Mesenchymal stem cell (in vitro differentiated cells and primary cell): ENCODE data around the gene ZRANB2.

Experiments used
- DNase-seq: peaks from one replicate; pipeline ENCODE4 v3.0.0-alpha.2; 2013
- H2AFZ ChIP-seq: one replicate; pipeline ENCODE4 v1.6.1; 2013; ENCODE audit warnings: low read depth, mild to moderate bottlenecking, control low read depth, inconsistent platforms, low read length, moderate library complexity
- H2AK5ac ChIP-seq: 2 replicates; pipeline ENCODE4 v1.6.1; 2013; ENCODE audit warnings: low read length, moderate library complexity, mild to moderate bottlenecking, inconsistent platforms; ENCODE audit not compliant: severe bottlenecking
- H2BK120ac ChIP-seq: one replicate; pipeline ENCODE4 v1.6.1; 2013; ENCODE audit warnings: low read depth, mild to moderate bottlenecking, inconsistent platforms, low read length, moderate library complexity
- H2BK12ac ChIP-seq, 2 experiments: one replicate each; pipeline ENCODE4 v1.6.1; 2013; ENCODE audit warnings: inconsistent platforms in 2 of 2, low read length in 2 of 2, mild to moderate bottlenecking in 2 of 2, moderate library complexity in 2 of 2, control low read depth in 1 of 2
- H2BK15ac ChIP-seq: one replicate; pipeline ENCODE4 v1.6.1; 2013; ENCODE audit warnings: mild to moderate bottlenecking, low read depth, inconsistent platforms; ENCODE audit not compliant: poor library complexity, severe bottlenecking
- H2BK5ac ChIP-seq: 2 replicates; pipeline ENCODE4 v1.6.1; 2013; ENCODE audit warnings: low read depth, mild to moderate bottlenecking, low read length, control low read depth, inconsistent platforms; ENCODE audit not compliant: poor library complexity, severe bottlenecking
- H3K14ac ChIP-seq, 2 experiments: one replicate each; pipeline ENCODE4 v1.6.1; 2013; ENCODE audit warnings: inconsistent platforms in 2 of 2, low read length in 2 of 2, control low read depth in 1 of 2, mild to moderate bottlenecking in 1 of 2, moderate library complexity in 1 of 2
- H3K18ac ChIP-seq, 2 experiments: one replicate each; pipeline ENCODE4 v1.6.1; 2013; ENCODE audit warnings: inconsistent platforms in 2 of 2, low read length in 2 of 2, control low read depth in 1 of 2, low read depth in 1 of 2, mild to moderate bottlenecking in 1 of 2
- H3K23ac ChIP-seq, 2 experiments: one replicate each; pipeline ENCODE4 v1.6.1; 2013; ENCODE audit warnings: inconsistent platforms in 2 of 2, low read length in 2 of 2, mild to moderate bottlenecking in 2 of 2, moderate library complexity in 2 of 2, control low read depth in 1 of 2
- H3K27ac ChIP-seq: 2 replicates; pipeline ENCODE4 v1.5.1; 2013; ENCODE audit warnings: mild to moderate bottlenecking, moderate library complexity, low read length, control low read depth, inconsistent platforms; ENCODE audit not compliant: poor library complexity, severe bottlenecking
- H3K27me3 ChIP-seq, 2 experiments: 2 replicates each; pipeline versions ENCODE4 v1.6.1 to v1.7.0; 2013; ENCODE audit warnings: low read length in 2 of 2, mild to moderate bottlenecking in 2 of 2, moderate library complexity in 2 of 2, control low read depth in 1 of 2, inconsistent platforms in 1 of 2; ENCODE audit not compliant: control insufficient read depth in 1 of 2, insufficient read depth in 1 of 2
- H3K36me3 ChIP-seq, 2 experiments: 2 replicates each; pipeline versions ENCODE4 v1.6.1 to v1.7.0; 2013; ENCODE audit warnings: low read length in 2 of 2, control low read depth in 1 of 2, inconsistent platforms in 1 of 2, low read depth in 1 of 2, mild to moderate bottlenecking in 1 of 2; ENCODE audit not compliant: insufficient read depth in 2 of 2, control insufficient read depth in 1 of 2
- H3K4ac ChIP-seq, 2 experiments: one replicate each; pipeline ENCODE4 v1.6.1; 2013; ENCODE audit warnings: inconsistent platforms in 2 of 2, low read length in 2 of 2, mild to moderate bottlenecking in 2 of 2, moderate library complexity in 2 of 2, control low read depth in 1 of 2, low read depth in 1 of 2
- H3K4me1 ChIP-seq: 2 replicates; pipeline ENCODE4 v1.6.1; 2013; ENCODE audit warnings: low read depth, low read length, control low read depth; ENCODE audit not compliant: control insufficient read depth, insufficient read depth
- H3K4me2 ChIP-seq: 2 replicates; pipeline ENCODE4 v1.6.1; 2013; ENCODE audit warnings: low read length, mild to moderate bottlenecking, inconsistent platforms; ENCODE audit not compliant: poor library complexity, severe bottlenecking
- H3K4me3 ChIP-seq, 2 experiments: 2 replicates each; pipeline versions ENCODE4 v1.5.1 to v1.7.0; 2013; ENCODE audit warnings: low read length in 2 of 2, mild to moderate bottlenecking in 2 of 2, control low read depth in 1 of 2, low read depth in 1 of 2; ENCODE audit not compliant: insufficient read depth in 1 of 2
- H3K79me1 ChIP-seq: replicated peaks from 2 replicates; pipeline ENCODE4 v1.6.1; 2013; ENCODE audit warnings: mild to moderate bottlenecking, control low read depth, low read length, inconsistent platforms; ENCODE audit not compliant: poor library complexity, severe bottlenecking
- H3K9ac ChIP-seq: 2 replicates; pipeline ENCODE4 v1.7.0; 2013; ENCODE audit warnings: mild to moderate bottlenecking, low read length, moderate library complexity
- H3K9me3 ChIP-seq: 2 replicates; pipeline ENCODE4 v1.7.0; 2013; ENCODE audit warnings: mild to moderate bottlenecking, low read length; ENCODE audit not compliant: control insufficient read depth
- H4K8ac ChIP-seq: one replicate; pipeline ENCODE4 v1.6.1; 2013; ENCODE audit warnings: inconsistent platforms, mild to moderate bottlenecking, low read length, moderate library complexity
- H4K91ac ChIP-seq: one replicate; pipeline ENCODE4 v1.6.1; 2013; ENCODE audit warnings: mild to moderate bottlenecking, low read length, inconsistent platforms
- WGBS: methylation state at CpG from one replicate; pipeline ENCODE4 v1.1.7; 2013; ENCODE audit warnings: mixed read lengths; 5-methylcytosine and 5-hydroxymethylcytosine counted together

ZRANB2 gene

GRCh38 chr1:71081697-71082080 is 854 bp upstream of the ZRANB2 start:
- H2BK120ac ChIP-seq, result no peak overlapping the region
- H3K18ac ChIP-seq, result peak overlapping the region; percentile 58 to 87
- no peak overlapping the region for H2BK5ac ChIP-seq
- H2BK15ac ChIP-seq, result no peak overlapping the region
- peak overlapping the region; percentile 98 for H4K8ac ChIP-seq
- peak overlapping the region; percentile 46 to 79 for H2BK12ac ChIP-seq
- H3K23ac ChIP-seq, result no peak overlapping the region
- no peak overlapping the region for H2AFZ ChIP-seq
- no peak overlapping the region for H3K27ac ChIP-seq
- no peak overlapping the region for H3K14ac ChIP-seq
- H4K91ac ChIP-seq, result peak overlapping the region; percentile 80
- peak overlapping the region; percentile 49 for H2AK5ac ChIP-seq
- WGBS, result 60% methylated on average over 7 of the region's 7 CpGs
- H3K79me1 ChIP-seq, result peaks cover 2% of the 10 kb centered on the region
- peak overlapping the region; percentile 31 to 92 for H3K4me3 ChIP-seq
- H3K4ac ChIP-seq, result peak overlapping the region; percentile 46 to 98
- H3K9me3 ChIP-seq, result no peaks in the 10 kb centered on the region
- peaks cover 5% of the 10 kb centered on the region for H3K4me1 ChIP-seq
- peak overlapping the region; percentile 41 for H3K4me2 ChIP-seq
- no peak for DNase-seq
- H3K9ac ChIP-seq, result peak overlapping the region; percentile 98
- no peaks in the 10 kb centered on the region for H3K27me3 ChIP-seq
- H3K36me3 ChIP-seq, result peaks cover 4 to 19% of the 10 kb centered on the region in 2 experiments

GRCh38 chr1:71080230-71080738 is 551 bp downstream of the ZRANB2 start:
- H3K9ac ChIP-seq, result peak overlapping the region; percentile 98
- peak overlapping the region in 1 of 2 experiments; percentile 68 for H3K14ac ChIP-seq
- H2BK15ac ChIP-seq, result no peak overlapping the region
- H3K4me1 ChIP-seq, result peaks cover 5% of the 10 kb centered on the region
- peak overlapping the region; percentile 95 for H2AK5ac ChIP-seq
- H3K18ac ChIP-seq, result peak overlapping the region; percentile 46 to 88
- peak overlapping the region; percentile 66 for H3K4me2 ChIP-seq
- H3K27ac ChIP-seq, result peak overlapping the region; percentile 85
- H2AFZ ChIP-seq, result no peak overlapping the region
- DNase-seq, result peak; percentile 22
- H4K91ac ChIP-seq, result no peak overlapping the region
- WGBS, result under 1% methylated on average over 17 of the region's 17 CpGs
- H2BK12ac ChIP-seq, result no peak overlapping the region
- H3K36me3 ChIP-seq, result peaks cover 4 to 33% of the 10 kb centered on the region in 2 experiments
- H3K4me3 ChIP-seq, result peak overlapping the region; percentile 75 to 92
- peak overlapping the region; percentile 94 for H4K8ac ChIP-seq
- H2BK120ac ChIP-seq, result peak overlapping the region; percentile 71
- no peaks in the 10 kb centered on the region for H3K27me3 ChIP-seq
- no peaks in the 10 kb centered on the region for H3K9me3 ChIP-seq
- no peak overlapping the region for H3K23ac ChIP-seq
- H3K4ac ChIP-seq, result peak overlapping the region in 1 of 2 experiments; percentile 86
- no peak overlapping the region for H2BK5ac ChIP-seq
- peaks cover 2% of the 10 kb centered on the region for H3K79me1 ChIP-seq

GRCh38 chr1:71074681-71075080 is 6.2 kb downstream of the ZRANB2 start:
- peaks cover 10 to 87% of the 10 kb centered on the region in 2 experiments for H3K36me3 ChIP-seq
- H3K23ac ChIP-seq, result no peak overlapping the region
- no peak for DNase-seq
- peaks cover 4% of the 10 kb centered on the region for H3K79me1 ChIP-seq
- H3K27ac ChIP-seq, result no peak overlapping the region
- H3K4me2 ChIP-seq, result no peak overlapping the region
- no peaks in the 10 kb centered on the region for H3K27me3 ChIP-seq
- no peak overlapping the region for H3K4ac ChIP-seq
- no CpG with 5 or more reads among the region's 1 CpG for whole genome bisulfite sequencing
- H4K8ac ChIP-seq, result no peak overlapping the region
- peaks cover 3% of the 10 kb centered on the region for H3K4me1 ChIP-seq
- no peak overlapping the region for H3K18ac ChIP-seq
- no peak overlapping the region for H2AK5ac ChIP-seq
- peak overlapping the region; percentile 7 for H3K9ac ChIP-seq
- no peak overlapping the region for H2BK15ac ChIP-seq
- H2BK120ac ChIP-seq, result no peak overlapping the region
- no peak overlapping the region for H2BK12ac ChIP-seq
- H2AFZ ChIP-seq, result no peak overlapping the region
- H3K4me3 ChIP-seq, result no peak overlapping the region
- H3K14ac ChIP-seq, result no peak overlapping the region
- no peak overlapping the region for H4K91ac ChIP-seq
- H2BK5ac ChIP-seq, result no peak overlapping the region
- no peaks in the 10 kb centered on the region for H3K9me3 ChIP-seq

DNA sequence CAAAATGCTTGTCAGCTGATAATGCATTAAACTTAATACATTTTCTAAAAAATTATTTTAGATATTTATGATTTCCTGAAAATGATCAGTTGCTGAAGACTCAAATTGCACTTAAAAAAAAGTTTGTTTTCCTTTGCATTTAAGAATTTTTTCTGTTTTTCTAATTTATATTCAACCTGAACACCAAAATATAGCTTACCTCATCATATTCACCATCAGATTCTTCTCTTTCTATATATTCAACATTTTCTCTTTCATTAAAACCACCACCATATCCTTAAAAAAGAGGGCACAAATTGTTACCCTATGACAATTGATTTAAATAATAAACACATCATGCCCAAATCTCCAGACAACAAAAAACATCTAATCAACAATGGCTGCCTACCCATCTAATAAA is 8.6 kb downstream of the ZRANB2 start:
- Histone ChIP-seq H2BK5ac (no peak overlapping the region), H3K9me3 (no peaks in the 10 kb centered on the region), H3K4me3 (no peak overlapping the region), H2AFZ (no peak overlapping the region), H2AK5ac (no peak overlapping the region), H4K8ac (no peak overlapping the region), H3K23ac (no peak overlapping the region), H3K4ac (no peak overlapping the region), H3K14ac (no peak overlapping the region), H2BK120ac (no peak overlapping the region), H2BK15ac (no peak overlapping the region), H3K79me1 (peaks cover 6% of the 10 kb centered on the region), H3K27ac (no peak overlapping the region), H3K4me2 (no peak overlapping the region), H3K9ac (no peak overlapping the region), H3K4me1 (no peaks in the 10 kb centered on the region), H3K18ac (no peak overlapping the region), H3K27me3 (no peaks in the 10 kb centered on the region), H3K36me3 (peaks cover 12 to 98% of the 10 kb centered on the region in 2 experiments), H4K91ac (no peak overlapping the region), H2BK12ac (no peak overlapping the region)
- no peak for DNase-seq
